ENCODE measurements around the gene BICD1. TPM values are rescaled to one million over a fixed set of nuclear protein-coding genes. Genes with fewer than 3 reads are reported as not detected.
A peak's percentile ranks its signal among the peaks of the same experiment; 100 is the strongest.

BICD1 gene
- total RNA-seq, 1 donor from 2014 or later = 6.1 TPM

DNA sequence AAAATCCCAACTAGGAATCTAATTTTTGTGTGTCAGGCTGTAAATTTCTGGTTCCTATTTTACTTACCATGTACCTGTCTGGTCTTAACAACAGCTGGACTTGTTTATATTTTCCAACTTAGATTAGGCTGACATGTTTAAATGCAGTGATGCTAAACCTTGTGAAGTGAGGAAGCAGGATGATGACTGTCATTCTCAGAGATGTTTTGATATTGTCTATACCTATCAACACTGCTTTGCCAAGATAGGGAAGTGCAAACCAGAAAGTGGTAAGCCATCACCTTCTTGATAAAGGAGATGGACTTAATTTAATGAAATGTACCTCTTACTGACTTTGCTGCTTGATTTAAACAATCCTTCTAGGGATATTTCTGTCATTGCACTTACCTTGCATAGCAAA, 2.1 kb downstream of the BICD1 start:
- TF ChIP-seq CTCF (IDR thresholded peaks at IDR 0.05; ENCODE audit: insufficient read depth, low read length, severe bottlenecking) = no peak
- no peak for FAIRE-seq

DNA sequence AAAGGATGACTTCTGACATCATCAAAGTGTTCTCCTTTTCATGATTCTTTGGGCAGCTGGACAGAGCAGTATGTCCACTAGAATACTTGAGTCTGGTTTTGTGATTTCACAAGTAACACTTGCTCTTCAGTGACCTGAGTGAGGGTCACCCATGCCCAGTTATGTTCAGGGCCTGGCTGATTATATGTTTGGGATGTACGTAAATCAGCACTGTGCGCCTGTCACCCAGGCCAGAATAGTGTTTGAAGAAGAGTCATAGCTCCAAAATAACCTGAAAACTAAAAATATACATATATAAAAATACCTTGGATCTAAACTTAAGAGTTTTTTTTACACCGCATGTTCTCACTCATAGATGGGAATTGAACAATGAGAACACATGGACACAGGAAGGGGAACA, 3.8 kb downstream of the BICD1 start:
- no peak for FAIRE-seq

More for the DNA sequence above, 2.1 kb downstream of the BICD1 start:
- no peak for DNase-seq (ENCODE audit: low read depth)
- Histone ChIP-seq H3K27me3 (ENCODE audit: control insufficient read depth, insufficient read depth, low read length) (no peaks in the 10 kb centered on the region), H3K36me3 (ENCODE audit: control insufficient read depth, insufficient read depth, low read length) (no peaks in the 10 kb centered on the region), H3K4me3 (ENCODE audit: low read depth, low read length) (no peak overlapping the region)

GRCh38 chr12:32110942-32111341, 4.3 kb downstream of the BICD1 start:
- Histone ChIP-seq H3K36me3 (ENCODE audit: control insufficient read depth, insufficient read depth, low read length) (no peaks in the 10 kb centered on the region), H3K27me3 (ENCODE audit: control insufficient read depth, insufficient read depth, low read length) (no peaks in the 10 kb centered on the region), H3K4me3 (ENCODE audit: low read depth, low read length) (no peak overlapping the region)
- FAIRE-seq = no peak
- DNase-seq (ENCODE audit: low read depth) = no peak
- TF ChIP-seq CTCF (IDR thresholded peaks at IDR 0.05; ENCODE audit: insufficient read depth, low read length, severe bottlenecking) = no peak

More for the DNA sequence above, 3.8 kb downstream of the BICD1 start:
- no peak for DNase-seq (ENCODE audit: low read depth)
- no peak for TF ChIP-seq CTCF (IDR thresholded peaks at IDR 0.05; ENCODE audit: insufficient read depth, low read length, severe bottlenecking)
- no peak overlapping the region for H3K4me3 ChIP-seq (ENCODE audit: low read depth, low read length)
- H3K27me3 ChIP-seq (ENCODE audit: control insufficient read depth, insufficient read depth, low read length) = no peaks in the 10 kb centered on the region
- H3K36me3 ChIP-seq (ENCODE audit: control insufficient read depth, insufficient read depth, low read length) = no peaks in the 10 kb centered on the region

GRCh38 chr12:32115404-32116104, 8.9 kb downstream of the BICD1 start:
- H3K36me3 ChIP-seq (ENCODE audit: control insufficient read depth, insufficient read depth, low read length) = no peaks in the 10 kb centered on the region
- FAIRE-seq = peak; percentile 97
- no peak overlapping the region for H3K4me3 ChIP-seq (ENCODE audit: low read depth, low read length)
- DNase-seq (ENCODE audit: low read depth) = peak; percentile 99
- no peak for TF ChIP-seq CTCF (IDR thresholded peaks at IDR 0.05; ENCODE audit: insufficient read depth, low read length, severe bottlenecking)
- no peaks in the 10 kb centered on the region for H3K27me3 ChIP-seq (ENCODE audit: control insufficient read depth, insufficient read depth, low read length)

DNA sequence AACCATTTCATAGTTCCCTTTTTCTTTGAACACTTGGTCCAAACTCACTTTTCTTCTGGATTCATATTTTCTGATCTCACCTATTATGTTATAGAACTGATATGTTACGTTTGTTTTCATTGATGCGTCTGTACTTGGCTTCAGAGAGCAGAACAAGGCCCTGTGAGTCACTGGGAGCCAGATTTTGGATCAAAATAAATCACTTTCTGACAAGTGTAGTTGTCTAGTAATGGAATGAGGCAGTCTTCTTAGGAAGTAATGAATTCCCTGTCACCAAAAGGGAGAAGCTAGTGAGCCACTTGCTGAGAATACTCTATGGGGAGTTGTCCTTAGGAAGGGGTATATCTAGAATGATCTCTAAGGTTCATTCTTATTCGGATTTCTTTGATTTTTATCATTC, 10.2 kb downstream of the BICD1 start:
- Histone ChIP-seq H3K36me3 (ENCODE audit: control insufficient read depth, insufficient read depth, low read length) (no peaks in the 10 kb centered on the region), H3K4me3 (ENCODE audit: low read depth, low read length) (no peak overlapping the region), H3K27me3 (ENCODE audit: control insufficient read depth, insufficient read depth, low read length) (no peaks in the 10 kb centered on the region)
- FAIRE-seq (no peak), DNase-seq (ENCODE audit: low read depth) (no peak)
- no peak for TF ChIP-seq CTCF (IDR thresholded peaks at IDR 0.05; ENCODE audit: insufficient read depth, low read length, severe bottlenecking)

GRCh38 chr12:32117316-32117715, 10.7 kb downstream of the BICD1 start:
- no peak overlapping the region for H3K4me3 ChIP-seq (ENCODE audit: low read depth, low read length)
- H3K27me3 ChIP-seq (ENCODE audit: control insufficient read depth, insufficient read depth, low read length) = no peaks in the 10 kb centered on the region
- TF ChIP-seq CTCF (IDR thresholded peaks at IDR 0.05; ENCODE audit: insufficient read depth, low read length, severe bottlenecking) = no peak
- FAIRE-seq (no peak), DNase-seq (ENCODE audit: low read depth) (no peak)
- H3K36me3 ChIP-seq (ENCODE audit: control insufficient read depth, insufficient read depth, low read length) = no peaks in the 10 kb centered on the region
